PFSK-1 (cell line): ENCODE data around the gene NBEAL2.

Source experiments
- FOXP2 ChIP-seq: optimal IDR thresholded peaks from 2 replicates; pipeline ENCODE3; 2011; ENCODE audit warnings: borderline replicate concordance, control low read depth, inconsistent platforms; ENCODE audit not compliant: insufficient read depth; ENCODE audit errors: extremely low read length, extremely low read depth
- POLR2AphosphoS5 ChIP-seq: IDR thresholded peaks from 2 replicates; pipeline ENCODE4 v1.6.1; 2012; ENCODE audit warnings: low read depth, mild to moderate bottlenecking, control low read depth, low read length, moderate library complexity
- REST ChIP-seq, 2 experiments: IDR thresholded peaks; 2 replicates each; pipeline versions ENCODE4 v1.6.1 to v1.8.0; 2011 to 2012; ENCODE audit warnings: low read depth in 2 of 2, low read length in 2 of 2, control low read depth in 1 of 2, inconsistent platforms in 1 of 2, mild to moderate bottlenecking in 1 of 2, moderate library complexity in 1 of 2; ENCODE audit not compliant: insufficient read depth in 1 of 2
- SIN3A ChIP-seq: IDR thresholded peaks from 2 replicates; pipeline ENCODE4 v1.6.1; 2012; ENCODE audit warnings: mild to moderate bottlenecking, low read length, moderate library complexity, borderline replicate concordance; ENCODE audit not compliant: insufficient read depth
- TAF1 ChIP-seq: IDR thresholded peaks from 2 replicates; pipeline ENCODE4 v1.6.1; 2012; ENCODE audit warnings: low read length, control low read depth, borderline replicate concordance; ENCODE audit not compliant: insufficient read depth

Gene NBEAL2

GRCh38 chr3:46948830-46949671, 30.4 kb upstream of the NBEAL2 start:
- TF ChIP-seq TAF1, result no peak
- no peak for TF ChIP-seq SIN3A
- no peak for TF ChIP-seq REST (IDR thresholded peaks at IDR 0.05; ENCODE audit: insufficient read depth in 1 of 2, low read depth in 2 of 2, low read length in 2 of 2)
- TF ChIP-seq FOXP2, result no peak
- TF ChIP-seq POLR2AphosphoS5, result no peak

- TF ChIP-seq POLR2AphosphoS5 (no peak), TAF1 (no peak), REST (IDR thresholded peaks at IDR 0.05; ENCODE audit: insufficient read depth in 1 of 2, low read depth in 2 of 2, low read length in 2 of 2) (no peak), FOXP2 (no peak), SIN3A (no peak)
These were observed 29.3 kb upstream of the NBEAL2 start for GRCh38 chr3:46950177-46950576.

GRCh38 chr3:46950650-46951241, 28.7 kb upstream of the NBEAL2 start:
- TF ChIP-seq POLR2AphosphoS5 (no peak), FOXP2 (no peak)

GRCh38 chr3:46952813-46953212, 26.7 kb upstream of the NBEAL2 start:
- no peak for TF ChIP-seq FOXP2
- TF ChIP-seq REST (IDR thresholded peaks at IDR 0.05; ENCODE audit: insufficient read depth in 1 of 2, low read depth in 2 of 2, low read length in 2 of 2), result no peak
- no peak for TF ChIP-seq SIN3A
- no peak for TF ChIP-seq POLR2AphosphoS5
- no peak for TF ChIP-seq TAF1

- no peak for TF ChIP-seq TAF1
- TF ChIP-seq SIN3A, result no peak
- TF ChIP-seq REST (IDR thresholded peaks at IDR 0.05; ENCODE audit: insufficient read depth in 1 of 2, low read depth in 2 of 2, low read length in 2 of 2), result no peak
- no peak for TF ChIP-seq POLR2AphosphoS5
- TF ChIP-seq FOXP2, result no peak
These were observed 26.0 kb upstream of the NBEAL2 start for GRCh38 chr3:46953234-46954010.
